ENCODE results near the gene RCSD1. TPM values are rescaled to one million over a fixed set of nuclear protein-coding genes. Genes with fewer than 3 reads are reported as not detected.

The RCSD1 gene
- total and polyA plus RNA-seq, 10 of the 15 experiments (the other 5 are each of a cell fraction or from before 2014, with no cell fraction given) = 11.4 to 78.3 (median 71.6) TPM

GRCh38 chr1:167720965-167721616 is 91.1 kb downstream of the RCSD1 start:
- H3K4me3 ChIP-seq = peak overlapping the region; percentile 89
- peaks cover 4% of the 10 kb centered on the region; the same call in 1 of the 2 replicates for H4K20me1 ChIP-seq (ENCODE audit: control insufficient read depth, insufficient read depth)
- DNase-seq (ENCODE audit: low read depth, low spot score) (no peak), ATAC-seq (peak; percentile 31), FAIRE-seq (no peak)
- intact Hi-C loops (cut with micrococcal nuclease; ENCODE audit: unreplicated experiment) = loop anchor here (1.0 kb wide), 1 partner anchor 82 kb away; no protein-coding TSS in a partner anchor
- H3K27ac ChIP-seq (ENCODE audit: control insufficient read depth, insufficient read depth) = peak overlapping the region; percentile 80
- WGBS (ENCODE audit: insufficient coverage, insufficient replicate concordance, low lambda C conversion rate, missing lambda C conversion rate) = 2% methylated on average over 13 of the region's 13 CpGs
- POLR2A ChIA-PET = interaction anchor here (1.0 to 2.9 kb wide), 4 partner anchors 8 to 217 kb away, joined by 3 to 11 read pairs (median 4); no protein-coding TSS in a partner anchor
- no peaks in the 10 kb centered on the region for H3K36me3 ChIP-seq (ENCODE audit: control insufficient read depth in 2 of 2, insufficient read depth in 2 of 2, low read length in 1 of 2)
- H2AFZ ChIP-seq (ENCODE audit: control insufficient read depth, low read depth, low read length) = peak overlapping the region; percentile 93
- SMC1A ChIA-PET (ENCODE audit: uncharacterized antibody, unreplicated experiment) = interaction anchor here (0.6 to 5.9 kb wide), 3 partner anchors 32 to 362 kb away, joined by 3 to 34 read pairs (median 3); no protein-coding TSS in a partner anchor
- no peaks in the 10 kb centered on the region for H3K9me3 ChIP-seq (replicated peaks; ENCODE audit: control insufficient read depth, insufficient read depth, low read length)
- TSS peak; percentile 82 for BruUV-seq (replicated peaks)
- peak overlapping the region; percentile 83 for H3K4me2 ChIP-seq (ENCODE audit: control insufficient read depth, insufficient read depth)
- CTCF ChIA-PET = interaction anchor here (0.6 to 2.7 kb wide), 6 partner anchors 7 to 426 kb away, joined by 3 to 11 read pairs (median 4); partner anchors contain the start of gene CREG1
- H3K27me3 ChIP-seq (replicated peaks in 1 of 2; ENCODE audit: control insufficient read depth in 2 of 2, insufficient read depth in 2 of 2, low read length in 1 of 2) = no peaks in the 10 kb centered on the region
- H3K4me1 ChIP-seq (ENCODE audit: control insufficient read depth, insufficient read depth, low read length) = peaks cover 31% of the 10 kb centered on the region
- peaks cover 40% of the 10 kb centered on the region for H3K79me2 ChIP-seq (ENCODE audit: control insufficient read depth, insufficient read depth, low read length)
- peak overlapping the region; percentile 69 for H3K9ac ChIP-seq (ENCODE audit: control insufficient read depth, insufficient read depth, low read length)
- RAD21 ChIA-PET (ENCODE audit: unreplicated experiment) = interaction anchor here (0.6 to 1.5 kb wide), 4 partner anchors 19 to 213 kb away, joined by 3 read pairs; no protein-coding TSS in a partner anchor
- in situ Hi-C loops (cut with MboI) = no loop called here
- peak; percentile 35; the same call in 1 of the 2 replicates for TF ChIP-seq RAD21 (IDR thresholded peaks at IDR 0.05; ENCODE audit: insufficient read depth, low read depth, low read length)
- peak; percentile 65 to 77 for TF ChIP-seq IKZF2 (IDR thresholded peaks at IDR 0.05)
- TF ChIP-seq POLR2AphosphoS2 (IDR thresholded peaks at IDR 0.05; ENCODE audit: low read depth, low read length) = no peak
- TF ChIP-seq RCOR1 (conservative IDR thresholded peaks at IDR 0.05; ENCODE audit: low read depth, low read length) = 0 out of 2 replicates have a peak, but pooled peaks have one; percentile 36
- TF ChIP-seq IKZF1 (conservative IDR thresholded peaks at IDR 0.05) = peak; percentile 28; the same call in 1 of the 2 replicates
- TF ChIP-seq MLLT1 (IDR thresholded peaks at IDR 0.05) = 0 out of 2 replicates have a peak, but pooled peaks have one; percentile 25
- TF ChIP-seq BRCA1 (IDR thresholded peaks at IDR 0.05; ENCODE audit: low read depth, low read length) = no peak
- TF ChIP-seq ZNF217 (IDR thresholded peaks at IDR 0.05) = no peak
- TF ChIP-seq MEF2B (IDR thresholded peaks at IDR 0.05; ENCODE audit: partially characterized antibody, poor library complexity, severe bottlenecking) = no peak
- no peak for TF ChIP-seq FOXK2 (IDR thresholded peaks at IDR 0.05)
- no peak for TF ChIP-seq ZBTB40 (IDR thresholded peaks at IDR 0.05; ENCODE audit: borderline replicate concordance)
- TF ChIP-seq MTA2 (IDR thresholded peaks at IDR 0.05; ENCODE audit: low read depth) = peak; percentile 24; the same call in 1 of the 2 replicates

All from GM12878 (cell line).